IMR-90 (cell line): ENCODE results near the gene SBK2. TPM values are rescaled to one million over a fixed set of nuclear protein-coding genes. Genes with fewer than 3 reads are reported as not detected.
A peak's percentile ranks its signal among the peaks of the same experiment; 100 is the strongest.

ENCODE experiments used
- ATAC-seq: fragments of 200-7000 bp; cut with Tn5 transposase; 2 replicates; pipeline ENCODE4 v1.9.1; 2020; ENCODE audit warnings: low read depth, mild to moderate bottlenecking, moderate library complexity
- BruUV-seq: library from RNA; stranded (reverse); fragments of 400-500 nt; replicated peaks from 2 replicates; lab custom pipeline; 2021; lab: Mats Ljungman, UMichigan
- CTCF ChIA-PET: fragments of 300-600 bp; formaldehyde crosslinking; extraction: SDS; loops from one replicate; lab custom pipeline; 2021; ENCODE audit warnings: antibody characterized with exemption; lab: Yijun Ruan, JAX
- POLR2A ChIA-PET: fragments of 300-600 bp; sonication (Branson Sonifier 250); formaldehyde crosslinking; loops from one replicate; lab custom pipeline; 2022; ENCODE audit warnings: antibody characterized with exemption; ENCODE audit not compliant: unreplicated experiment; lab: Charles Lee
- DNase-seq: peaks from one replicate; pipeline ENCODE4 v3.0.0; 2013
- H2AFZ ChIP-seq: replicated peaks from 2 replicates; pipeline ENCODE3; 2013; ENCODE audit warnings: low read length, mild to moderate bottlenecking; ENCODE audit not compliant: poor library complexity
- H2AK5ac ChIP-seq: 2 replicates; pipeline ENCODE4 v1.6.1; 2013; ENCODE audit warnings: low read depth, low read length, inconsistent platforms
- H2AK9ac ChIP-seq: replicated peaks from 2 replicates; pipeline ENCODE3; 2013; ENCODE audit warnings: mild to moderate bottlenecking, low read depth, low read length, moderate library complexity; ENCODE audit not compliant: poor library complexity
- H2BK120ac ChIP-seq: 2 replicates; pipeline ENCODE4 v1.6.1; 2013; ENCODE audit warnings: low read depth, low read length, inconsistent platforms
- H2BK15ac ChIP-seq: 3 replicates; pipeline ENCODE4 v1.6.1; 2013; ENCODE audit warnings: low read depth, low read length, inconsistent platforms
- H2BK20ac ChIP-seq: 2 replicates; pipeline ENCODE4 v1.6.1; 2013; ENCODE audit warnings: low read depth, mild to moderate bottlenecking, inconsistent platforms, low read length, moderate library complexity
- H2BK5ac ChIP-seq: 2 replicates; pipeline ENCODE4 v1.6.1; 2013; ENCODE audit warnings: mild to moderate bottlenecking, low read depth, low read length, inconsistent platforms; ENCODE audit not compliant: poor library complexity, severe bottlenecking
- H3K14ac ChIP-seq: replicated peaks from 2 replicates; pipeline ENCODE4 v1.6.1; 2013; ENCODE audit warnings: low read depth, low read length, inconsistent platforms
- H3K18ac ChIP-seq: 2 replicates; pipeline ENCODE4 v1.6.1; 2013; ENCODE audit warnings: low read depth, low read length, control low read depth
- H3K23ac ChIP-seq: 2 replicates; pipeline ENCODE4 v1.6.1; 2013; ENCODE audit warnings: low read depth, low read length, inconsistent platforms
- H3K27ac ChIP-seq: 2 replicates; pipeline ENCODE4 v1.5.1; 2013; ENCODE audit warnings: mild to moderate bottlenecking, control low read depth, low read length; ENCODE audit not compliant: insufficient read depth
- H3K27me3 ChIP-seq: 2 replicates; pipeline ENCODE4 v1.6.1; 2013; ENCODE audit warnings: low read length; ENCODE audit not compliant: control insufficient read depth, insufficient read depth
- H3K36me3 ChIP-seq: 2 replicates; pipeline ENCODE4 v1.6.1; 2013; ENCODE audit warnings: low read length, mixed read lengths; ENCODE audit not compliant: control insufficient read depth, insufficient read depth
- H3K4ac ChIP-seq: 2 replicates; pipeline ENCODE4 v1.6.1; 2013; ENCODE audit warnings: low read depth, low read length, inconsistent platforms
- H3K4me1 ChIP-seq: 2 replicates; pipeline ENCODE4 v1.6.1; 2013; ENCODE audit warnings: low read length, mixed read lengths; ENCODE audit not compliant: control insufficient read depth, insufficient read depth
- H3K4me2 ChIP-seq: 2 replicates; pipeline ENCODE4 v1.6.1; 2013; ENCODE audit warnings: low read depth, mild to moderate bottlenecking, control low read depth, low read length, moderate library complexity
- H3K4me3 ChIP-seq: 2 replicates; pipeline ENCODE4 v1.5.1; 2013; ENCODE audit warnings: low read depth, mild to moderate bottlenecking, control low read depth, low read length, moderate library complexity; ENCODE audit not compliant: insufficient read depth
- H3K56ac ChIP-seq: 2 replicates; pipeline ENCODE4 v1.6.1; 2013; ENCODE audit warnings: low read length, inconsistent platforms; ENCODE audit not compliant: insufficient read depth; ENCODE audit errors: extremely low read depth
- H3K79me1 ChIP-seq, 2 experiments: 2 replicates each; pipeline ENCODE4 v1.6.1; 2013; ENCODE audit warnings: low read length in 2 of 2, inconsistent platforms in 1 of 2, low read depth in 1 of 2
- H3K9ac ChIP-seq: 2 replicates; pipeline ENCODE4 v1.6.1; 2013; ENCODE audit warnings: low read depth, low read length, control low read depth
- H3K9me1 ChIP-seq: 2 replicates; pipeline ENCODE4 v1.6.1; 2013; ENCODE audit warnings: low read length, inconsistent platforms; ENCODE audit not compliant: insufficient read depth
- H3K9me3 ChIP-seq: 2 replicates; pipeline ENCODE4 v1.6.1; 2013; ENCODE audit warnings: low read length; ENCODE audit not compliant: control insufficient read depth, insufficient read depth
- H4K20me1 ChIP-seq: 2 replicates; pipeline ENCODE4 v1.6.1; 2013; ENCODE audit warnings: low read length, inconsistent platforms; ENCODE audit not compliant: insufficient read depth
- H4K5ac ChIP-seq: 2 replicates; pipeline ENCODE4 v1.6.1; 2013; ENCODE audit warnings: mild to moderate bottlenecking, low read depth, low read length, control low read depth
- H4K8ac ChIP-seq, 2 experiments: 2 replicates each; pipeline ENCODE4 v1.6.1; 2013; ENCODE audit warnings: low read depth in 2 of 2, low read length in 2 of 2, control low read depth in 1 of 2, inconsistent platforms in 1 of 2
- H4K91ac ChIP-seq: 2 replicates; pipeline ENCODE4 v1.6.1; 2013; ENCODE audit warnings: low read depth, low read length, inconsistent platforms; ENCODE audit not compliant: insufficient read depth
- CHD1 ChIP-seq: IDR thresholded peaks from 2 replicates; pipeline ENCODE4 v1.6.1; 2012; ENCODE audit warnings: low read depth, low read length, improper control_type of control experiment
- MAFK ChIP-seq: IDR thresholded peaks from 2 replicates; pipeline ENCODE4 v1.6.1; 2012; ENCODE audit warnings: low read depth, low read length, improper control_type of control experiment
- RAD21 ChIP-seq: IDR thresholded peaks from 2 replicates; pipeline ENCODE4 v1.6.1; 2012; ENCODE audit warnings: low read length, improper control_type of control experiment
- SMC3 ChIP-seq: fragments of 150-350 bp; IDR thresholded peaks from 2 replicates; pipeline ENCODE4 v1.6.1; 2016; ENCODE audit warnings: low read depth, mild to moderate bottlenecking, antibody characterized with exemption, low read length, moderate library complexity
- WGBS, 2 experiments: methylation state at CpG; one replicate each; pipeline versions ENCODE4 v1.1.5 to v1.1.7; 2013; ENCODE audit warnings: missing lambda C conversion rate in 2 of 2; ENCODE audit not compliant: insufficient read length in 1 of 2; ENCODE audit errors: extremely low coverage in 2 of 2; 5-methylcytosine and 5-hydroxymethylcytosine counted together
- dilution Hi-C: fragments of 300-500 bp; cut with HindIII; formaldehyde crosslinking; loops from one replicate; pipeline ENCODE4 v1.14.3; 2018; ENCODE audit warnings: low sequenced_read_pairs; ENCODE audit not compliant: unreplicated experiment
- in situ Hi-C: fragments of 300-500 bp; cut with MboI; formaldehyde crosslinking; loops from 3 replicates; pipeline ENCODE4 v1.14.3; 2019; ENCODE audit warnings: low sequenced_read_pairs, inconsistent platforms, mixed read lengths
- intact Hi-C: fragments of 100-400 bp; cut with micrococcal nuclease; formaldehyde crosslinking; loops from 2 replicates; pipeline ENCODE4 v1.10.0; 2022
- polyA plus RNA-seq, 3 experiments: library from polyadenylated mRNA; depleted of rRNA; stranded (reverse); fragments of >200 nt; gene quantifications; 2 replicates each; pipeline ENCODE4 v1.2.3, GENCODE V29; 2012; ENCODE audit warnings: low replicate concordance in 1 of 3
- total RNA-seq: library from RNA; depleted of rRNA; stranded (reverse); fragments of >200 nt; gene quantifications from 2 replicates; pipeline ENCODE4 v1.2.3, GENCODE V29; 2012
- TF ChIP-seq, protein P1 (sequence below): fragments of 150-350 bp; IDR thresholded peaks from 2 replicates; pipeline ENCODE4 v1.6.1; 2017; ENCODE audit warnings: mild to moderate bottlenecking, antibody characterized with exemption, low read length, low read depth
- TF ChIP-seq, protein P2 (sequence below): conservative IDR thresholded peaks from 2 replicates; pipeline ENCODE4 v1.5.1; 2012; ENCODE audit warnings: mild to moderate bottlenecking, low read depth, low read length, improper control_type of control experiment

Gene SBK2
- total and polyA plus RNA-seq, 2 of the 4 experiments (the other 2 are of a cell fraction) = 0.48 TPM; not detected in 1

DNA sequence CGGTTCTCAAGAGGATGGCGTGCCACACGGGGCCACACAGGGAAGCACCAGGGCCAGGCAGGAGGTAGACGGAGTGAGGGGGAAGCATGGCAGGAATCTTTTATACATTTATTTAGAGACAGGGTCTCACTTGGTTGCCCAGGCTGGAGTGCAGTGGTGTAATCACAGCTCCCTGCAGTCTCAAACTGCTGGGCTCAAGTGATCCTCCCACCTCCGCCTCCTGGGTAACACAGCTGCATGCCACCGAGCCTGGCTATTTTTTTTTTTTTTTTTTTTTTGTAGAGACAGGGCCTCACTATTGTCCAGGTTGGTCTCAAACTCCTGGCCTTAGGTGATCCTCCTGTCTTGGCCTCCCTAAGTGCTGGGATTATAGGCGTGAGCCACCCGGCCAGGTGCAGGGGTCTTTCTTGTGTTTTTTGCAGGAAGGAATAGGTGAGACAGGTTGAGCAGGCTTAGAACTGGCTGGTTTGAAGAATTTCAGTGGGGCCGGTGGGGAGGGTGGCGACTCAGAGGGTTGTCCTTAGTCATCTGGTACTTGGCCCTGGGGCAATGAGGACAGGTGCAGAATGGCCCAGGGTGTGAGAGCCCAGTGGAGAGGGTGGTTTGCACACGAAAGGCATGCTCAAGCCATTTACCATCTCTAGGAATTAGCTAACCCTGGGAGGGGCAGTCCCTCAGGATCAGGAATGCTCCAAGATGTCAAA lies 41.1 kb downstream of the SBK2 start:
- no peak for DNase-seq
- no peak overlapping the region for H3K4me3 ChIP-seq
- H3K9me1 ChIP-seq = peaks cover 3% of the 10 kb centered on the region
- H2BK5ac ChIP-seq = no peak overlapping the region
- POLR2A ChIA-PET = no interaction called here
- H2AK5ac ChIP-seq = 0 out of 2 replicates have a peak overlapping the region, but pooled peaks have one; percentile 36
- H3K9ac ChIP-seq = no peak overlapping the region
- no peak overlapping the region for H2BK20ac ChIP-seq
- dilution Hi-C loops = no loop called here
- H2AFZ ChIP-seq = no peak overlapping the region
- TF ChIP-seq, protein P1, sequence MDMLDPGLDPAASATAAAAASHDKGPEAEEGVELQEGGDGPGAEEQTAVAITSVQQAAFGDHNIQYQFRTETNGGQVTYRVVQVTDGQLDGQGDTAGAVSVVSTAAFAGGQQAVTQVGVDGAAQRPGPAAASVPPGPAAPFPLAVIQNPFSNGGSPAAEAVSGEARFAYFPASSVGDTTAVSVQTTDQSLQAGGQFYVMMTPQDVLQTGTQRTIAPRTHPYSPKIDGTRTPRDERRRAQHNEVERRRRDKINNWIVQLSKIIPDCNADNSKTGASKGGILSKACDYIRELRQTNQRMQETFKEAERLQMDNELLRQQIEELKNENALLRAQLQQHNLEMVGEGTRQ = no peak
- no peak for TF ChIP-seq SMC3
- TF ChIP-seq CHD1 = no peak
- TF ChIP-seq MAFK = no peak
- TF ChIP-seq, protein P2, sequence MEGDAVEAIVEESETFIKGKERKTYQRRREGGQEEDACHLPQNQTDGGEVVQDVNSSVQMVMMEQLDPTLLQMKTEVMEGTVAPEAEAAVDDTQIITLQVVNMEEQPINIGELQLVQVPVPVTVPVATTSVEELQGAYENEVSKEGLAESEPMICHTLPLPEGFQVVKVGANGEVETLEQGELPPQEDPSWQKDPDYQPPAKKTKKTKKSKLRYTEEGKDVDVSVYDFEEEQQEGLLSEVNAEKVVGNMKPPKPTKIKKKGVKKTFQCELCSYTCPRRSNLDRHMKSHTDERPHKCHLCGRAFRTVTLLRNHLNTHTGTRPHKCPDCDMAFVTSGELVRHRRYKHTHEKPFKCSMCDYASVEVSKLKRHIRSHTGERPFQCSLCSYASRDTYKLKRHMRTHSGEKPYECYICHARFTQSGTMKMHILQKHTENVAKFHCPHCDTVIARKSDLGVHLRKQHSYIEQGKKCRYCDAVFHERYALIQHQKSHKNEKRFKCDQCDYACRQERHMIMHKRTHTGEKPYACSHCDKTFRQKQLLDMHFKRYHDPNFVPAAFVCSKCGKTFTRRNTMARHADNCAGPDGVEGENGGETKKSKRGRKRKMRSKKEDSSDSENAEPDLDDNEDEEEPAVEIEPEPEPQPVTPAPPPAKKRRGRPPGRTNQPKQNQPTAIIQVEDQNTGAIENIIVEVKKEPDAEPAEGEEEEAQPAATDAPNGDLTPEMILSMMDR = no peak
- no peak for TF ChIP-seq RAD21
- H2AK9ac ChIP-seq = no peak overlapping the region
- ATAC-seq = no peak
- no peak overlapping the region for H3K56ac ChIP-seq
- H4K91ac ChIP-seq = no peak overlapping the region
- H3K9me3 ChIP-seq = no peaks in the 10 kb centered on the region
- in situ Hi-C loops = loop anchor here (25.0 kb wide), 1 partner anchor 1033 kb away; the partner anchor contains the start of genes CDC42EP5 and LENG9
- CTCF ChIA-PET = interaction anchor here (0.8 to 1.1 kb wide), 2 partner anchors 8 to 137 kb away, joined by 4 to 8 read pairs; no protein-coding TSS in a partner anchor
- H4K20me1 ChIP-seq = no peaks in the 10 kb centered on the region
- no peak overlapping the region for H3K4ac ChIP-seq
- H3K4me1 ChIP-seq = peaks cover 16% of the 10 kb centered on the region
- H3K79me1 ChIP-seq = peaks cover 0 to 17% of the 10 kb centered on the region in 2 experiments
- peaks cover 13% of the 10 kb centered on the region; the same call in 1 of the 2 replicates for H3K36me3 ChIP-seq
- no peak overlapping the region for H4K8ac ChIP-seq
- H3K27ac ChIP-seq = no peak overlapping the region
- no peaks in the 10 kb centered on the region for H3K27me3 ChIP-seq
- 93% methylated on average over 3 of the region's 11 CpGs; no CpG with 5 or more reads in 1 of the 2 experiments for WGBS, 2 experiments
- H3K18ac ChIP-seq = no peak overlapping the region
- no TSS peak for BruUV-seq
- H3K14ac ChIP-seq = no peak overlapping the region
- intact Hi-C loops = no loop called here
- H4K5ac ChIP-seq = no peak overlapping the region
- no peak overlapping the region for H3K23ac ChIP-seq
- H3K4me2 ChIP-seq = no peak overlapping the region
- no peak overlapping the region for H2BK15ac ChIP-seq
- no peak overlapping the region for H2BK120ac ChIP-seq
